GM18870 (cell line): ENCODE measurements around the gene RANBP3.

Source experiments
- ATAC-seq: cut with Tn5 transposase; IDR thresholded peaks from one replicate; pipeline ENCODE4 v1.9.1; 2021; ENCODE audit warnings: moderate library complexity; ENCODE audit not compliant: unreplicated experiment

Gene RANBP3

GRCh38 chr19:5908773-5909442 lies 69.0 kb downstream of the RANBP3 start:
- ATAC-seq, result no peak

GRCh38 chr19:5907241-5907640 lies 70.7 kb downstream of the RANBP3 start:
- ATAC-seq, result no peak

- ATAC-seq, result no peak
These were observed 72.7 kb downstream of the RANBP3 start for GRCh38 chr19:5905114-5905778.

- peak; percentile 83 for ATAC-seq
These were observed 73.4 kb downstream of the RANBP3 start, which contains the start of gene VMAC for GRCh38 chr19:5904352-5905113. Gene VMAC (plus strand): TSS chr19:5904872. CDS start chr19:5904891, 19 bp downstream.

- peak; percentile 31 for ATAC-seq
These were observed 74.2 kb downstream of the RANBP3 start, which contains the start of gene NDUFA11 for GRCh38 chr19:5903624-5904351. Gene NDUFA11 (minus strand): TSS chr19:5903790. CDS start chr19:5903708, 82 bp downstream.

GRCh38 chr19:5903056-5903623 lies 74.8 kb downstream of the RANBP3 start:
- ATAC-seq, result no peak

- ATAC-seq, result no peak
These were observed 77.0 kb downstream of the RANBP3 start for GRCh38 chr19:5900976-5901375.

- no peak for ATAC-seq
These were observed 78.0 kb downstream of the RANBP3 start for GRCh38 chr19:5899728-5900526.

GRCh38 chr19:5897189-5897969 lies 80.6 kb downstream of the RANBP3 start:
- ATAC-seq, result no peak

GRCh38 chr19:5896365-5897076 lies 81.4 kb downstream of the RANBP3 start:
- ATAC-seq, result no peak

- no peak for ATAC-seq
These were observed 82.0 kb downstream of the RANBP3 start for GRCh38 chr19:5895890-5896289.

- no peak for ATAC-seq
These were observed 82.5 kb downstream of the RANBP3 start for GRCh38 chr19:5895409-5895808.

GRCh38 chr19:5894704-5895349 lies 83.1 kb downstream of the RANBP3 start:
- ATAC-seq, result no peak

- no peak for ATAC-seq
These were observed 83.8 kb downstream of the RANBP3 start for GRCh38 chr19:5893907-5894703.

GRCh38 chr19:5893296-5893903 lies 84.5 kb downstream of the RANBP3 start:
- no peak for ATAC-seq

GRCh38 chr19:5892772-5893275 lies 85.1 kb downstream of the RANBP3 start:
- ATAC-seq, result no peak
